CD4-positive, CD25-positive, alpha-beta regulatory T cell (primary cell): ENCODE results near the gene PITPNB. TPM values are rescaled to one million over a fixed set of nuclear protein-coding genes. Genes with fewer than 3 reads are reported as not detected.

ENCODE experiments used
- ATAC-seq, 2 donors: fragments of 150-1000 bp; cut with Tn5 transposase; one replicate each; pipeline ENCODE4 v1.10.0; 2021; ENCODE audit warnings: low read depth in 2 of 2, moderate number of reproducible peaks in 2 of 2, moderate library complexity in 1 of 2
- DNase-seq, 3 donors: peaks; one replicate each; pipeline versions ENCODE4 v3.0.0 to v3.0.0-alpha.2; 2012 to 2022; ENCODE audit warnings: mixed read lengths in 1 of 3
- H3K27ac ChIP-seq: one replicate; pipeline ENCODE4 v1.7.0; 2013; ENCODE audit warnings: mild to moderate bottlenecking, low read length; ENCODE audit not compliant: insufficient read depth, poor library complexity, severe bottlenecking
- H3K27me3 ChIP-seq: one replicate; pipeline ENCODE4 v1.7.0; 2013; ENCODE audit warnings: low read length; ENCODE audit not compliant: control insufficient read depth, insufficient read depth
- H3K36me3 ChIP-seq: one replicate; pipeline ENCODE4 v1.7.0; 2013; ENCODE audit warnings: mild to moderate bottlenecking, low read length, moderate library complexity; ENCODE audit not compliant: control insufficient read depth, insufficient read depth
- H3K4me1 ChIP-seq: 2 replicates; pipeline ENCODE4 v1.7.0; 2013; ENCODE audit warnings: mild to moderate bottlenecking, low read length; ENCODE audit not compliant: insufficient read depth, control insufficient read depth, poor library complexity, severe bottlenecking
- H3K4me3 ChIP-seq: one replicate; pipeline ENCODE4 v1.7.0; 2013; ENCODE audit warnings: low read depth, mild to moderate bottlenecking, low read length, moderate library complexity
- H3K9me3 ChIP-seq, 2 experiments: 1 replicate in 1 of 2; 2 replicates in 1 of 2; pipeline ENCODE4 v1.7.0; 2013; ENCODE audit warnings: low read length in 2 of 2, mild to moderate bottlenecking in 1 of 2, moderate library complexity in 1 of 2; ENCODE audit not compliant: control insufficient read depth in 2 of 2
- H3K27ac Mint-ChIP-seq, 3 donors: one replicate each; pipeline ENCODE4 v1.8.0; 2020 to 2022; ENCODE audit warnings: mild to moderate bottlenecking in 3 of 3, mixed read lengths in 3 of 3, moderate library complexity in 2 of 3
- H3K27me3 Mint-ChIP-seq: one replicate; pipeline ENCODE4 v1.8.0; 2022; ENCODE audit warnings: mild to moderate bottlenecking, mixed read lengths
- H3K36me3 Mint-ChIP-seq: one replicate; pipeline ENCODE4 v1.8.0; 2020; ENCODE audit warnings: mixed read lengths
- H3K4me1 Mint-ChIP-seq, 4 donors: one replicate each; pipeline ENCODE4 v1.8.0; 2020 to 2022; ENCODE audit warnings: mixed read lengths in 4 of 4, mild to moderate bottlenecking in 1 of 4
- H3K4me3 Mint-ChIP-seq, 4 donors: one replicate each; pipeline ENCODE4 v1.8.0; 2020 to 2022; ENCODE audit warnings: mild to moderate bottlenecking in 4 of 4, mixed read lengths in 4 of 4, moderate library complexity in 3 of 4
- H3K9me3 Mint-ChIP-seq, 7 donors: one replicate each; pipeline ENCODE4 v1.8.0; 2020 to 2022; ENCODE audit warnings: mixed read lengths in 7 of 7, mild to moderate bottlenecking in 3 of 7, moderate library complexity in 2 of 7
- polyA plus RNA-seq, 4 donors: library from polyadenylated mRNA; unstranded; fragments of 300-500 nt; fragmentation: Illumina TruSeq; gene quantifications; one replicate each; pipeline ENCODE4 v1.2.3, GENCODE V29; 2021
- total RNA-seq: library from RNA; stranded (reverse); gene quantifications from one replicate; pipeline ENCODE4 v1.2.3, GENCODE V29; 2022

PITPNB gene
- total and polyA plus RNA-seq, 5 donors from 2014 or later, result 59.3 to 69.3 (median 64.7) TPM

- ATAC-seq (no peak), DNase-seq (no peak)
- Mint-ChIP-seq H3K4me1 (peaks cover 11 to 48% (median 29%) of the 10 kb centered on the region in 4 donors), H3K4me3 (no peak overlapping the region), H3K9me3 (no peaks in the 10 kb centered on the region), H3K36me3 (peaks cover 38% of the 10 kb centered on the region), H3K27ac (peak overlapping the region in 2 of 3 donors; percentile 12 to 51), H3K27me3 (no peaks in the 10 kb centered on the region)
- peaks cover 30% of the 10 kb centered on the region for H3K36me3 ChIP-seq
- H3K9me3 ChIP-seq, result no peaks in the 10 kb centered on the region
- H3K4me1 ChIP-seq, result peaks cover 10% of the 10 kb centered on the region
- no peak overlapping the region for H3K27ac ChIP-seq
- no peaks in the 10 kb centered on the region for H3K27me3 ChIP-seq
- H3K4me3 ChIP-seq, result no peak overlapping the region
Measured at GRCh38 chr22:27863556-27863955, 55.5 kb downstream of the PITPNB start.

GRCh38 chr22:27863001-27863400 is 56.1 kb downstream of the PITPNB start:
- no peaks in the 10 kb centered on the region for H3K27me3 Mint-ChIP-seq
- no peaks in the 10 kb centered on the region for H3K9me3 Mint-ChIP-seq
- Histone ChIP-seq H3K36me3 (peaks cover 34% of the 10 kb centered on the region), H3K27ac (no peak overlapping the region), H3K4me1 (peaks cover 10% of the 10 kb centered on the region), H3K9me3 (no peaks in the 10 kb centered on the region), H3K4me3 (no peak overlapping the region), H3K27me3 (no peaks in the 10 kb centered on the region)
- peak overlapping the region in 2 of 3 donors; percentile 12 to 51 for H3K27ac Mint-ChIP-seq
- no peak overlapping the region for H3K4me3 Mint-ChIP-seq
- H3K36me3 Mint-ChIP-seq, result peaks cover 43% of the 10 kb centered on the region
- peaks cover 11 to 42% (median 26%) of the 10 kb centered on the region in 4 donors for H3K4me1 Mint-ChIP-seq
- no peak for DNase-seq
- ATAC-seq, result no peak

DNA sequence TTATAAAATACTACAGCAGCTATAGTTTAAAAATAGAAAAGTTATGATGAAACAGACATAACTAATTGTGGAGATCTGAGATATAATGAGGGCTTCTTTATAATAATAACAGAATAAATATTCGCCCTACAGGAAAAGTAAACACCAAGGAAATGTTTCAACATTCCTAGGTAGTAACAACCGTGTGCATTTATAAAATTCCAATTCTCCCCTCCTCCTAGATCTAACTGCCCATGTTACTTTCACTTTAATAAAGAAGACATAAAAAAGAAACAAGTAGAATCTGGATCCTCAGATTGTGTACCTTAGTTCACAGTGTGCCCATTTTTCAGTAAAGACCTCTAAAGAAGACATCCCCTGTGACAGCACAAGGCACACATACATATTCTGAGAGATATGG is 59.7 kb downstream of the PITPNB start:
- Mint-ChIP-seq H3K4me1 (peaks cover 6 to 14% (median 9%) of the 10 kb centered on the region in 4 donors), H3K27me3 (no peaks in the 10 kb centered on the region), H3K27ac (peak overlapping the region in 1 of 3 donors; percentile 5), H3K36me3 (peaks cover 48% of the 10 kb centered on the region), H3K4me3 (no peak overlapping the region), H3K9me3 (no peaks in the 10 kb centered on the region)
- no peak overlapping the region for H3K27ac ChIP-seq
- H3K4me3 ChIP-seq, result no peak overlapping the region
- H3K9me3 ChIP-seq, result no peaks in the 10 kb centered on the region
- no peaks in the 10 kb centered on the region for H3K27me3 ChIP-seq
- no peak for ATAC-seq
- DNase-seq, result no peak
- H3K36me3 ChIP-seq, result peaks cover 69% of the 10 kb centered on the region
- H3K4me1 ChIP-seq, result no peaks in the 10 kb centered on the region

DNA sequence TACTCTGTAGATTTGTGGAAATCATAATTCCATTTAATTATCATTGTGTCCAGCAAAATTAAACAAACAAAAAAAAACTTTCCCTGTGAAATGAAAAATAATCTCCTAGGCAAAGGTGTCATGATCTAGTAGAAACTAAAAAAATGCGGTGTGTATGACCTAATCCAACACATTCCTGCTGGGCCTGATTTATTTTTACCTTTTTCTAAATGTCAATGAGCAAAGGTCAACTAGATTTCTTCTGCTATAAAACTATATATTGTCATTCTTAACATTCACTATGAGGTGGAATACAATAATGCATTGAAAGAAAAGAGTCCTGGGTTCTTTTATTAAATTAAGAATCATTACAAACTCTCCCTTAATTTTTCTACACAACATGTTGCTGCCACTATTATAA is 60.4 kb downstream of the PITPNB start:
- H3K36me3 Mint-ChIP-seq, result peaks cover 55% of the 10 kb centered on the region
- H3K4me3 Mint-ChIP-seq, result no peak overlapping the region
- DNase-seq, result no peak
- H3K9me3 ChIP-seq, result no peaks in the 10 kb centered on the region
- H3K27ac Mint-ChIP-seq, result no peak overlapping the region
- H3K27ac ChIP-seq, result no peak overlapping the region
- no peaks in the 10 kb centered on the region for H3K27me3 ChIP-seq
- H3K9me3 Mint-ChIP-seq, result no peaks in the 10 kb centered on the region
- peaks cover 6 to 12% (median 9%) of the 10 kb centered on the region in 4 donors for H3K4me1 Mint-ChIP-seq
- peaks cover 73% of the 10 kb centered on the region for H3K36me3 ChIP-seq
- ATAC-seq, result no peak
- no peaks in the 10 kb centered on the region for H3K27me3 Mint-ChIP-seq
- H3K4me3 ChIP-seq, result no peak overlapping the region
- H3K4me1 ChIP-seq, result no peaks in the 10 kb centered on the region

DNA sequence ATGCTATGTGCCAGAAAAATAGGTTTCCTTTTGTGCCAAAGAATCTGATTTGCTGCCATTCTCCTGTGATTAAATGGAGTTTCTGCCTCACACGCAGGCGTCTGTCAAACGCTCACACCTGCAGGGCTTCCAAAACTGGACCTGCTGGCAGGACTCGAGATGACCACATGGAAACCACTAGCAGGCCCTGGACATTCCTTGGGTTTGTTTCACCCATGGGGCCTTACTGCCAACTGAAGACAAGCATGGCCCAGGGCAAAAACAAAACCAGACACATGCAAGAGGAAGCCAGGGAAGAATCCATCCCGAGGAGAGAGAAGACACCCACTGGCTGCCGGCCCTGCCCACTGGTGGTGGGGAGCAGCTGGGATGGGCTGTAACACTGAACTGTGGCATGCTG is 61.6 kb downstream of the PITPNB start:
- ATAC-seq, result no peak
- no peaks in the 10 kb centered on the region for H3K27me3 Mint-ChIP-seq
- Histone ChIP-seq H3K27ac (no peak overlapping the region), H3K4me3 (no peak overlapping the region), H3K4me1 (no peaks in the 10 kb centered on the region), H3K36me3 (peaks cover 83% of the 10 kb centered on the region), H3K27me3 (no peaks in the 10 kb centered on the region), H3K9me3 (no peaks in the 10 kb centered on the region)
- H3K27ac Mint-ChIP-seq, result peak overlapping the region in 1 of 3 donors; percentile 26
- peaks cover 0 to 19% (median 7%) of the 10 kb centered on the region in 4 donors for H3K4me1 Mint-ChIP-seq
- DNase-seq, result no peak
- H3K36me3 Mint-ChIP-seq, result peaks cover 58% of the 10 kb centered on the region
- H3K9me3 Mint-ChIP-seq, result no peaks in the 10 kb centered on the region
- H3K4me3 Mint-ChIP-seq, result no peak overlapping the region

DNA sequence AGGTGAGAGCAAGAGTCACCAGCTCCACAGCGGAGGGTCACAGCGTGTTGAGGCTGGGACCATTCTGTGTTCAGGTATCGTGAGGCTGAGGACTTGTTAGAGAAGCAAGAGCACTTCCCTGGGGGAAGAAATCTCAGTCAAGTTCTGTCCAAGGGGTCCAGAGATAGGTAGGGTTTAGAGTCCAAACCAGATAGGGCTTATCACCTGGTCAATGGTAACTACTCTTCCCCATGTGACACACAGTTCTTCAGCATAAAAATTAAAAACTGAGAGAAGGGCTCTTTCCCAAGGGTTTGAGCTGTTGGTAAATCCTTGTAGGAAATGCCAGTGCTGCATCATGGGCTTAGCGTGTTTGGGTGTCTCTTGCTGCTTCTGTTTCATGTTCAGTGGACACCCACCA is 62.7 kb downstream of the PITPNB start:
- H3K4me1 ChIP-seq, result no peaks in the 10 kb centered on the region
- H3K36me3 ChIP-seq, result peaks cover 86% of the 10 kb centered on the region
- no peaks in the 10 kb centered on the region for H3K9me3 ChIP-seq

GRCh38 chr22:27853424-27853823 is 65.6 kb downstream of the PITPNB start:
- Histone ChIP-seq H3K36me3 (peaks cover 92% of the 10 kb centered on the region), H3K27me3 (no peaks in the 10 kb centered on the region), H3K27ac (no peak overlapping the region), H3K4me3 (no peak overlapping the region), H3K9me3 (no peaks in the 10 kb centered on the region), H3K4me1 (no peaks in the 10 kb centered on the region)
- DNase-seq (no peak), ATAC-seq (no peak)
- peaks cover 3 to 14% (median 6%) of the 10 kb centered on the region in 4 donors for H3K4me1 Mint-ChIP-seq
- H3K27ac Mint-ChIP-seq, result peak overlapping the region in 2 of 3 donors; percentile 37 to 57
- peaks cover 62% of the 10 kb centered on the region for H3K36me3 Mint-ChIP-seq
- no peaks in the 10 kb centered on the region for H3K9me3 Mint-ChIP-seq
- no peak overlapping the region for H3K4me3 Mint-ChIP-seq
- H3K27me3 Mint-ChIP-seq, result no peaks in the 10 kb centered on the region

More for the DNA sequence above, 62.7 kb downstream of the PITPNB start:
- H3K4me3 Mint-ChIP-seq, result no peak overlapping the region
- no peak for DNase-seq
- peak overlapping the region in 1 of 3 donors; percentile 60 for H3K27ac Mint-ChIP-seq
- H3K27me3 Mint-ChIP-seq, result no peaks in the 10 kb centered on the region
- Histone ChIP-seq H3K27ac (no peak overlapping the region), H3K4me3 (no peak overlapping the region), H3K27me3 (no peaks in the 10 kb centered on the region)
- no peaks in the 10 kb centered on the region for H3K9me3 Mint-ChIP-seq
- peaks cover 0 to 19% (median 5%) of the 10 kb centered on the region in 4 donors for H3K4me1 Mint-ChIP-seq
- no peak for ATAC-seq
- H3K36me3 Mint-ChIP-seq, result peaks cover 58% of the 10 kb centered on the region

GRCh38 chr22:27851974-27852746 is 66.9 kb downstream of the PITPNB start:
- no peaks in the 10 kb centered on the region for H3K9me3 Mint-ChIP-seq
- no peaks in the 10 kb centered on the region for H3K27me3 Mint-ChIP-seq
- no peaks in the 10 kb centered on the region for H3K4me1 ChIP-seq
- no peak for ATAC-seq
- no peak for DNase-seq
- H3K27ac Mint-ChIP-seq, result peak overlapping the region in 2 of 3 donors; percentile 44 to 75
- no peaks in the 10 kb centered on the region for H3K9me3 ChIP-seq
- no peak overlapping the region for H3K4me3 Mint-ChIP-seq
- no peak overlapping the region for H3K27ac ChIP-seq
- H3K36me3 ChIP-seq, result peaks cover 88% of the 10 kb centered on the region
- H3K4me3 ChIP-seq, result no peak overlapping the region
- H3K27me3 ChIP-seq, result no peaks in the 10 kb centered on the region
- peaks cover 59% of the 10 kb centered on the region for H3K36me3 Mint-ChIP-seq
- peaks cover 3 to 11% (median 6%) of the 10 kb centered on the region in 4 donors for H3K4me1 Mint-ChIP-seq
